Right renal cortex interstitium (tissue), 3 donors: ENCODE data around the gene KCNA5. TPM values are rescaled to one million over a fixed set of nuclear protein-coding genes. Genes with fewer than 3 reads are reported as not detected.

ENCODE experiments used
- DNase-seq, 3 donors: peaks; one replicate each; pipeline ENCODE4 v3.0.0-alpha.2; 2013; ENCODE audit warnings: low read depth in 3 of 3, low spot score in 2 of 3
- polyA plus RNA-seq, 3 donors: library from polyadenylated mRNA; unstranded; fragments of 120-200 nt; gene quantifications; one replicate each; pipeline ENCODE4 v1.2.1, GENCODE V29; 2013; ENCODE audit not compliant: insufficient read length in 3 of 3

Gene KCNA5
- polyA plus RNA-seq, 3 donors, result 1.8 to 2.5 (median 2.2) TPM

DNA sequence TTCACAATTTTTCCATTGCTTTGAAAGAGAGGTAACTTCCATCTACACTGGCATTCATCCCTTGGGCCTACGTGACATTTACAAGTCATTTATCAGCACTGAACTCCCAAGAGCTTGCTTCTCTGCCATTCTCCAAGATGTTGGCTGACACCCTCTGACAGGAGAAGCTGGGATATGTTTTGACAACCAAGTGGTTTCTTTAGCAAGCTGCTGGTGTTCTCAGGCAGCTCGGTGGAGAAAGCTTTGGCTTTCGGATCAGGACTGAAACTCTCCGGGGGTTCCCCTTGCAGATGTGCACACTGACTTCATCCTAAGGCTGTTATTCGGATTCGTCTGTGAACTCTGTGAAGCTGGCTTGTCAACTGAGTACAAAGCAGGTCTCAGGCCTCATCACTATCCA lies 15.7 kb downstream of the KCNA5 start:
- DNase-seq, result no peak

DNA sequence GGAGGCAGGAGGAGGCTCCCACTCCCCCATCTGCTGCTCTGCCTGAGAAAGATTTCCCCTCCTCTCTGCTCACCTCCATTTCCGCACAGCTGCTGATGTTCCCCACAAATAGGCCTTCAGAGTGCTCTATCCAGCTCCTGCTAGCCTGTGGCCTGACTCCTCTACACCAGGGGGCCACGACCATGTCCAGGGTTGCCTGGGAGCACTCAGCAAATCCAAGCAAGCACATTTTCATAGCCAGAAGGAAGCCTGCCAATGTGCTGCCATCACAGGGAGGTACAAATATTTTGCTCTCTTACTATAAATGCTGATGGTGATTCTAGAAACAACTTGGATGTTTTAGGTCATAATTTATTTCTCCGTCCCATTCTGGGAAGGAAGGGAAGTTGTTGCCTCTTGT lies 17.3 kb downstream of the KCNA5 start:
- no peak for DNase-seq

DNA sequence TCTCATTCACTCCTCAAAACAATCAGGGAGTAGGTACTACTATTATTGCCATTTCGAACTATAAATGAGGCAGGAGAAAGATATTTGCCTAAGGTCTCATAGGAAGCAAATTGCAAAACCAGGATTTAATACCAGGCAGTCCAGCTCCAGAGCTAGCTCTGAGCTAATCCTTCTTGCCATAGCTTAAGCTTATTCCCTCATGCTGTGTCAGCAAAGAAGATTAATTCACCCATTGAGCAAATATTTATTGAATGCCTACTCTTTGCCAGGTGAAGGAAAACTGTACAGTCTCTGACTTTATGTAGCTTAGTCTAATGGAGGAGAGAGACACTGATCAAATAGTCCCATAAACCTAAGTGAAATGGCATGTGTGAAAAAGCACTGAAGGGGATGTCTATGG lies 19.5 kb downstream of the KCNA5 start:
- DNase-seq, result no peak

DNA sequence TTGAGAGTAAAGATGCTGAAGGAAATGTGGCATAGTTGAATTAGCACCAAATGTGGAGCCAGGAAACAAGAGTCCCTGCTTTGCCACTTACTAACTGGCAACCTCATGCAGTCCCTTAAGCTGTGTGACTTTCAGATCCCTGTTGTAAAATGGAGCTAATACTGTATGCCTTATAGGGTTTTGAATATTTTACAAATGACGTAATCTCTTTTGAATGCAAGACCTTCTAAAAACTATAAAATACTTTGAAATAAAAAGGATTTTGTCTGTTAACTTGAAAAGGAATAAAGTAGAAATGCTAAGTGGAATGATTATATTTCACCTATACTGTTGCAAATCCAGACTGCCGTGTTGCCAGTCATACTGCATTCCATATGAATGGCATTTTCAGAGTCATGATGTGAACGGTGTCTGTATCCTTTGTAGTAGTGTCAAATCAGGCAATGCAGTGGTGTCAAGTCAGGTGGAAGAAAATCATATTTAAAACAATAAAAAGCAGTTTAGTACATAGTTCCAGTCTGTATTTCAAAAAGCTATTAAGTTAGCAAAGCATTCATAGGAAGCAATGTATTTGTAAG lies 21.3 kb downstream of the KCNA5 start:
- no peak for DNase-seq

DNA sequence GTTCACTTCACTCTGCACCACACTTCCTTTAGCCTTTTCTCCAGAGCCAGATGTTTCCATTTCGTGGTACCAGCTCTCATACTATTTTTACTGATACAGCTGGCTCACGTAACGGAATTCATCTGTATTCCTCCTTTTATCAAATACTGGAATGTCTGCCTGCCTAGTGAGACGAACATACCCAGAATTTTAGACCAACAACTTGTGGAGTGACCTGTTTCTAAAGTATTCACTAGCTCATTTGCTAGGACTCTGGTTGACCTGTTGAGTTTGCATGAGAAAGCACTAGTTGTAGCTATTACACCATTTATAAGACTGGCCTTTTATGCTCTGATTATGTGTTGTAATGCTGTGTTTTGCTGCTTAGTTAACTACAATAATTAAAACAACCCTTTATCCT lies 22.6 kb downstream of the KCNA5 start:
- DNase-seq, result no peak

DNA sequence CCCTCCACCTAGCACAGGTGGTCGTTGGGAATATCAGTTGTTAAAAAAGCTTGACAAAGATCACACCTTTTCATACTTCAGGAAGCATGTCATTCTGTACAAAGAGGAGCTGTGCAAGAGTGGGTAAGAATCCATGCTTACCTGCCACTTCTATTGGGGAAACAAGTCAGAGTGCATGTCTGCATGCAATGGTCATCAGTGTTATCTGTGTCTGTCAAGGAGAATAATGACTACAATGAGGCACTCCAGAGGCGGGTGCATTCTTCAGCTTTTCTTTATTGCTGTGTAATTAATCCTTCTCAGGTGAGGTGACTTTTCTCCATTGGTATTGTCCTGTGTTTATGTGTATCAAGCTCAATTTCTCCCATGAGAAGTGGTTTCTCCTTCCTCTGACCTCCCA lies 24.4 kb downstream of the KCNA5 start:
- no peak for DNase-seq

DNA sequence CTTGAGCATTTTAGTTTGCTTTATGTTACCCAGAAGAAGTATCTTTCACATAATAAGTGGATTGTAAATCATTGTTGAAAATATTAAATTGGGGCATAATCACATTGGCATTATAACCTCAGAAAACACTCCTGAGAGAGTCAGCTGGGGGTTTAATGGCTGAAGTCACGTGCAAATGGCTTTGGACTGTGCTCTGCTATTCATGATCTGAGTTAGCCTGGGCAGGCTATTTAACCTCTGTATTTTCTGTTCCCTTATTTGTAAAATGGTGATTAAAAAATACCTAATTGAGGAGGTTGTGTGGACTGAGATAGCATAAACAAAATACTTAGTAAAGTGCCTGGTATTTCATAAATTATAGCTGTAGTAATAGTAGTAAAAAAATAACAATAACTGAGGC lies 24.9 kb downstream of the KCNA5 start:
- no peak for DNase-seq

DNA sequence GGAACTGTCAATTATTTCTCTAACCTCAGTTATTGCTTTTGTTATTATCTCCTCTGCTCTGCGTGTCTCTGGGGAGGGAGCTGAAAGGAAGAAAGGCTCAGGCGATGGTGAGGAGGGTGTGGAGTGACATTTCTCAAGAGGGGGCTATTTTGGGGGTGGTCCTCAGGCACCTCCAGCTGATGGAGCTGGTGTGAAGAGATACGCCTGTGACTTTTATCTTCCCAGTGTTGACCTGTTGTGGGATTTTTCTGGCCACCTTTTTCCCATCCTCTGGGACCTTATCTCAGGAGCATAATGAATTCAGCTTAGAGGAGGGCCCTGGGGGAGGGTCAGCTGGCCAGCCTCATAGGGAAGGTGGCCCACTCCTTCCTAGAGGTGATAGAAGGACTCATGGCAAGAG lies 26.4 kb downstream of the KCNA5 start:
- DNase-seq, result no peak

DNA sequence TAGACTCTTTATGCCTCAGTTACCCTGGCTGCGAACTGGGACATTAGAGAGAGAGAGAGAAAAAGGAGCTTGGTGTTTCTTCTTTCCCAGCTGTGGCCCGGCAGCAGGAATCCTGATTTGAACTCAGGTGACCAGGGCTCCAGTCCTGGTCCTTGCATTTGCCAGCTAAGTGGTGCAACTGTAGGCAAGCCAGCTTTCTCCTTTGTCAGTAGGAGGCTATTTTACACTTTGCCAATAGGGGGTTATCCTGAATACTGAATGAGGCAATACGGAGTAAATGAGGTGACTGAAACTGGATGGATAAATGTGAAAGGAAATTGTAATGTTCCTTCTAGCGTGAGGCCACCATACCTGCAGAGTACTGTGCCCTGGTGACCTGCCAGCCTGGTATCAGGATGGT lies 27.8 kb downstream of the KCNA5 start:
- DNase-seq, result no peak

DNA sequence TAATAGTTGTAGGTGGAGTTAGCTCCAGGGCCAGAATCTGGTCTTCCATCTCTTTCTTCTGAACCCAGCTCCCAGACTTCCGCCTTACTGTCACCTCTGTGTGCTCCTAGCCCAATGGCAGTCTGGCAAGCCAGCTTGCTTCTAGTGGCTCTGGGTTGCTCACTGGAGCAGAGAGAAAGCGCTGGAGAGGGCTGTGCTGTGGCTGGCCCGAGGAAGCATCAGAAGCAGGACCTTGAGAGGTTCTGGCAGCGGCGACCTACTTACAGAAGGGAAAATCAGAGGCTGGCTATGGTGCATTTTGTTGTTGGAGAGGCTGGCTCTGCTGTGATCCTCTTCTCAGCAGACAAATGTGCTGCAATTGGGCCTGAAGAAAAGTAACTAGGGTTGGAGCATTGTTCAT lies 28.6 kb downstream of the KCNA5 start:
- no peak for DNase-seq

DNA sequence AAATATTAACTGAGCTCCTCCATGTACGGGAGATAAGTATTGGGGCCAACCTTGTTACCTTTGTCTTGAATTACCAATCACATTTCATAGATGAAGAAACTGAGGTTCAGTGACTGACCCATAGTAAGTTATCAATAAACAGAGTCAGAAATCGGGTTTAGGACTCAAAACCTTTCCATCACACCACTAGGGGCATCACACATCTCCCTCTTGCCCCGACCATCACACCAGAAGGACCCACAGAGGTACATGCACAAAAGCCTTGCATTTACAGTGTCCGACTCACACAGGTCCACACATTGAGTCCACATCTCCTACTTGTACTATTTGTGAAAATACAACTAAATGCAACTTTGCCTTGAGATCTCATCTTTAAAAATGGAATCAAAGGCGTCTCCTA lies 29.4 kb downstream of the KCNA5 start:
- DNase-seq, result no peak

DNA sequence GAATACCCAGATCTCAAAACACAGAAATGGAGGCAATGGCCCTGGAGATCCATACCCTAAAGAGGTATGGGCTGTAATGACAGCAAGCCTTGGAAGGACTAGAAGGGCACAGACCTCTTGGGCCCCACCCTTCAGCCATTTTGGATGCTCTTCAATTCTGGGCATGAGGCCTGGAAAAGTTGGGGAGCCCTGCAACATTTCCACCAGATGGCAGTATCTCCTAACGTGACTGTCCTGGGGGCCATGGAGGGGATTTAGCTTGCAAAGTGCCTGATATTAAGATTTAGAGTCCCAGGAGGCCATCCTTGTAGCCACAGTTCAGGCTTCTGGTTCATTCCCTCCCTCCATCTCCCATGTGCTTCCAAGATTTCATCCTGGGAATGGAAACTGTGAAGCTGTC lies 30.2 kb downstream of the KCNA5 start:
- DNase-seq, result no peak

DNA sequence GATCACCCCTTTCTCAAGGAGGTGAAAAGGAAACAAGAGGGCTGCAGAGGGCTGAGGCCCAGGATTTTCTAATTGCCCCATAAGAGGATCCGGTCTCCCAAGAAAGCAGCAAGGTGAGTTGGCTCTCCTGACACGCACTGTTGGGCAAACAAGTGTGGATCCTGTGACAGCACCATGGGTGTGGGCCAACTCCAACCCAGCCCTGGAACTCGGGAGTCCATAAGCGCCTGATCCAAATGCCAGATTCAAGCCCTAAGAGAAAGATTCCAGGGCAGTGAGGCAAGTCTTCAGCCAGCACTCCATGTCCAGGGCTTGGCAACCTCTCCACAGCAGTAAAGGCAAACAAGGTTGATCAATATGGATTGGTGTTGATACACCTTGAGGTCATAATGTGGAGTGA lies 33.1 kb downstream of the KCNA5 start:
- DNase-seq, result no peak

DNA sequence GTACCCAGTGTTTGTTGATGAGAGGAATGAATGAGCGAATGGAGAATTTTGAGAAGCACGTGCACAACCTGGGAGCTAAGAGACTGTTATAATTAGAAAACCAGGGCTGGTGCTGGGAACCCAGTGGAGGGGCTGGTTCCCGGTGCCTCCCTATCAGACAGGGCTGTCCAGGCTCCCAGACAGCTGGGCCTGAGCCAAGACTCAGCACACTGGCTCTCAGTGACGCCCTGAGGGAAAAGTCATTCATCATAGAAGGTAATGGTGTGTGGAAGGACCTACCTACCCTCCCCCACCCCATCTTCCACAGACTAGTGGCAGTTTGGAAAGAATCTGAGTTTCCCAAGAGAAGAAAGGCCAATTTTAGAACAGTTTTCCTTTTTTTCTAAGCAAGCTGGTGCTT lies 34.7 kb downstream of the KCNA5 start:
- DNase-seq, result peak in 2 of 3 donors; percentile 57 to 65

DNA sequence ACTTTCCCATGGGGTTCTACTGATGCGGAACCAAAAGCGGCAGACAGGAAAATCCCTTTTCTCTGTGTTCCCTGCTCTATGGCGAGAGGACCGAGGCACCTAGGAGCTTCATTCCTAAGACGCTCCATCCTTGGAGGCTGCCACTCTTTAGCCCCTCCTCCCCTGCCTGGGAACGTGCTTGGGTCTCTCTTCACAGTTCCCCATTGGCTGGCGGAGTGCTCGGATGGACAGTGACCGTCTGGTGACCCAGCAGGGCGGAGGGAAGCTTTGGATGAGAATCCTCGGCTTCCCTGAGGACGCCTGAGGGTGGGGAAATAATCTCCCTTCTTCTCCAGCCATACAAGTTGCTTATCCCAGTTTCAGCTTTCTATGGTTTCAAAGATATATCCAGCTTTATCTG lies 37.3 kb downstream of the KCNA5 start:
- no peak for DNase-seq

DNA sequence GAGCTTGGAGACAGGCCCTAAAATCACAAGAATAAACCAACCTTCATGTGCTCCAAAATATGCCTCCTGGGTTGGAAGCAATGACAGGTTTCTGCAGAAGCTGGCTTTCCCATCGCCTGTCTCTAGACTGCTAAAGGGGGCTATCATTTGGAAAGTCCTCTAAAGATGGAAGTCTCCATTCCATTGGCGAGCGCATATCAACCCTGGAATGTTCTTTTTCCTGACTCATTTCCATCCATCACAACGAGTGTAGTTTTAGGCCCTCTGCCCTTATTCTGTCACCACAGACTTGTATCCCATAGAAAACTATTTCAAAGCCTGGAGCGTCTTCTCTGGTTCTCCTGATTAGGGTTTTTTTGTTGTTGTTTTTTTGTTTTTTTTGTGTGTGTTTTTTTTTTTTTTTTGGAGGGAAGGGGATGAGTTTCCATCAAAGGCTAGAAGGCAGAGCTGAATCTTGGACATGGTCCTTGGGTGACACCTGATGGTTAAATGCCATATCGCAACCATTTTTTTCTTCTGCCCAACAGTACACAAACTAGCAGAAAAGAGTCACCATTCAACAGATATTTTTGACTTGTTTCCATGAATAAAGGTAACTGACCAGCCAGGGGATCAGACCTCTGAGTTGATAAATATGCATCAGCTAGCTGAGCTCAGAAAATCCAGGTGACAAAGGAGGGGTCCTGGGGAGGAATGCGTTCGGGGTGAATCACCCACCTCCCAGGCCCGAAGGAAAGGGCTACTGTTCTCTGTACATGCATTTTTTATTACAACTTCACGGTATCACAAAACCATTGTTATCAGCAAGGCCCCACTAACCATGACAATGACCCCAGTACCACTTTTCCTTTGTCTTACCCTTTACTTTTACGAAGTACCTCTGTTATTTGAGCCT lies 40.5 kb downstream of the KCNA5 start:
- DNase-seq, result peak; percentile 45 to 57 (median 57)

DNA sequence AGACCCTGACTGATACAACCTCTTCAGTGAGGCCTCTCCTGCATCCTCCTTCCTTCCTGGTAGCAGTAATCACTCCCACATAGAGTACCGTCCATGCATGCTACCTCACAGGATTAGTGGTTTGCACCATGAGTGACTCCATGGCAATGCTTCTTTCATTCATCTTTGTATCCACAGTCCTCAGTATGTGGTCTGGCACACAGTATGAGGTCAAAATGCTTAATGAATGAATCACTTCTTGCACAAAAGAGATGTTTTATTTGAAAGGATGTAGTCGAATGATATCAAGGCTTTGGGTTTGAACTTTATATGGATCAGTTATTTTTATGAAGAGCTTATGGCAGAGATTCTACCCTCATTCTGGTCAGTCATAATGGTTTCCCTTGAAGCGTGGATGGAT lies 42.2 kb downstream of the KCNA5 start:
- no peak for DNase-seq

DNA sequence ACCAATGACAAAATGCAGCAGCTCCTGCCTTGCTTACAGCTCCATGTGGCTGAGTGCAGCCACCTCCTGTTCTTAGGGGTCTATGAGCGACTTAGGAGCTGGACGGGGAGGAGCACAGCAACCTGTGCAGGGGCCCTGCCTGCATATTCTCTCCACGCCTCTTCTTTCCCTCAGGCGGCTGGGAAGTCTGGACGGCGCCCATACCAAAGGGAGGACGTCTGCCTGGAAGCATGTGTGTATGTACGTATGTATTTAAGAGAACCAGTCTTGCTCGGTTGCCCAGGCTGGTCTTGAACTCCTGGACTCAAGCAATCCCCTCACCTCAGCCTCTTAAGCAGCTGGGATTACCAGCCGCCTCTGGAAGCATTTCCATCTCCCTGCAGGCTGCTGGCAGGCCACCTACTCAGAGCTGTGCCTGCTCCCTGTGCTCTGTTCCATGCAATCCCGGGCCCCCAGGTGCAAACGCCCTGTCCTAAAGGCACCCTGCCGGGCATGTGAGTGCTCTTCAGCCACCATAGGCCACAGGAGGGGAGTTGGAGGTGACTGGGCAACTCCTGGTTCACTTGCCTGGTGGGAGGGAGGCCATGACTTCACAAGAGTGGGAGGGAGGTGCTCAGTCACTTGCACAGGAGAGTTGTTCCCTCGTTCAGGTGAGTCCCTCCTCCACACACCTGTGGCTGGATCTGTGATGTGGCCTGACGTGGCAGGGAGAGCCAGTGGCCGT lies 44.3 kb downstream of the KCNA5 start:
- DNase-seq, result no peak

DNA sequence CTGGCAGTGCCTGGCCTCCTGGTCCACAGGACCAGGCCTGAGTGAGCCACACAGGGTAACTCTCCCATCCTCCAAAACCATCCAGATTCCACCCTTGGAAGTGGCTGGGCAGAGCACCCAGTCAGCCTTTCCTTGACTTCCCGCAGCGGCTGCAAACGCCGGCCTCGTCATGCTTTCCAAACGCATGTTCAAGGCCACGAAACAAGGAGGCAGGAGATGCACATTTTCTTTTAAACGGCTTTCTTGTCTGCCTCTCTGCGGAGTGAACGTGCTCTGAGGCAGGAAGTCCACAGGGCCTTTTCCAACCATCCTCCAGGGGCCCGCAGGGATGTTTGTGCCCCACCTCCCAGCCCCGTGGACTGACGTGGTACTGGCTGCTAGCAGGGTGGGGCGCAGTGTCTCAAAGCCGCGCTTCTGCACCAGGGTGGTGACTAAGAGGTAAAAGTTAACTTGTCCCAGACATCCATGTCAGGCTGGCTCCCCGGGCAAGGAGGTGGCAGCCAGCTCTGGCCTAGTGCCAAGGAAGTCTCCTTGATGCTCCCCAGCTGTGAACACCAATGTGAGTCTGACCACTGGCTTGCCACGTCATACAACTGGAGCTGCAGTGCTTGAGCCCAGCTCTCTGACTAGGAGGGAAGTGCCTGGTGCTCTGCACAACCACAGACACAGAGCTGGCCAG lies 45.0 kb downstream of the KCNA5 start:
- DNase-seq, result no peak

DNA sequence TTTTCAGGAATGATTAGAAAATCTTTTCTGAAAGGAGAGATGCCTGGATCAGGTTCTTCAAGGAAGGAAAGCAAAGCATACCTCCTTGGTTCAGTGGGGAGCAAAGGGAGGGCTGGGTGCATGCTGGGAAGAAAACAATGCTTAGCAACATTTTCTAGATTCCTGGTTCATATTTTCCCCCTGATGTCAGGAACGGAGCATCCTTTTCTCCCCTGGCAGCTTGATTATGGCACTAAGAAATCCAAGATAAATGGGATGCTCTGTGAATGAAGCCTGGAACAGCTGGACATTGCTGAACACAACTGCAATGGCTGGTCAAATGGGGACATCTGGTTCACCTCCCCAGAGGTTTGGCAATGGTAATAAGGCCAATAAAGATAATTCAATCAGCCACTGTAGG lies 50.9 kb downstream of the KCNA5 start:
- no peak for DNase-seq

DNA sequence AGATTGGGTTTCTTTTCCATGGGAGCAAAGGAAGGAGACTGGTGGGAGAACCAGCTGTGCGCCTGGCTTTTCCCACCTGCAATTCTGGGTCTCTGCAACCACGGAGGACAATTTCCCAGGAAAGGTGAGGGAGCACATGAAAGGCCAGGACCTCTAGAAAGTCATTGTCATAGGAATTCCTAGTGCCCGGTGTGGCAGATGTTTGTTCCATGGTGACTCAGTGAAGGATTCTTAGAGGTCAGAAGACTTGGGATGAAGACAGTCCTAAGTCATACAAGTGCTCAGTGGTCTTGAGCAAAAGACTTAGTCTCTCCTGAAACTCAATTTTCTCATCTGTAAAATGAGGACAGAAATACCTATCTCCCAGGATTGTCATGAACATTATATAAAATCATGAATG lies 51.3 kb downstream of the KCNA5 start:
- no peak for DNase-seq
